SK-MEL-5 (cell line): ENCODE results near the gene BBS4. TPM values are rescaled to one million over a fixed set of nuclear protein-coding genes. Genes with fewer than 3 reads are reported as not detected.
"Not testable (repeated sequence)": the region's sequence is repeated elsewhere in the genome, so short reads cannot be mapped to it uniquely, and the experiment has no call there.

ENCODE experiments used
- DNase-seq: peaks from one replicate; pipeline ENCODE4 v3.0.0-alpha.2; 2016; ENCODE audit warnings: low read depth, low spot score
- in situ Hi-C: cut with HindIII; loops from 2 replicates; pipeline ENCODE4 v1.10.0; 2016; ENCODE audit warnings: low sequenced_read_pairs, high pct_unique_total_duplicates, low pct_unique_long_range_greater_than_20kb
- total RNA-seq: library from RNA; depleted of rRNA; stranded (reverse); fragments of >200 nt; shearing (Covaris generic); gene quantifications from 2 replicates; pipeline ENCODE4 v1.2.3, GENCODE V29; 2014

BBS4 gene
- total RNA-seq, 1 experiment from 2014 or later = 39.5 TPM

GRCh38 chr15:72685301-72685924 lies 594 bp upstream of the BBS4 start:
- no peak for DNase-seq
- in situ Hi-C loops = no loop called here

GRCh38 chr15:72688697-72689096 lies 2.7 kb downstream of the BBS4 start:
- no peak for DNase-seq
- in situ Hi-C loops = no loop called here

GRCh38 chr15:72690938-72691337 lies 4.9 kb downstream of the BBS4 start:
- no peak for DNase-seq
- in situ Hi-C loops = no loop called here

- in situ Hi-C loops = no loop called here
- no peak for DNase-seq
These were observed 12.9 kb downstream of the BBS4 start for GRCh38 chr15:72698938-72699337.

- in situ Hi-C loops = no loop called here
- DNase-seq = no peak
These were observed 14.1 kb downstream of the BBS4 start for GRCh38 chr15:72700076-72700475.

GRCh38 chr15:72706266-72706665 lies 20.3 kb downstream of the BBS4 start:
- no peak for DNase-seq
- in situ Hi-C loops = no loop called here

GRCh38 chr15:72708551-72709303 lies 22.7 kb downstream of the BBS4 start:
- DNase-seq, in situ Hi-C loops: not testable (repeated sequence)

GRCh38 chr15:72722071-72722696 lies 36.2 kb downstream of the BBS4 start:
- in situ Hi-C loops = no loop called here
- DNase-seq = peak; percentile 76

- no peak for DNase-seq
- in situ Hi-C loops = no loop called here
These were observed 38.0 kb downstream of the BBS4 start for GRCh38 chr15:72724028-72724427.

GRCh38 chr15:72725446-72725845 lies 39.4 kb downstream of the BBS4 start:
- in situ Hi-C loops = no loop called here

GRCh38 chr15:72725851-72726250 lies 39.8 kb downstream of the BBS4 start:
- in situ Hi-C loops, DNase-seq: not testable (repeated sequence)

More at GRCh38 chr15:72725446-72725845, 39.4 kb downstream of the BBS4 start:
- DNase-seq = no peak

- in situ Hi-C loops = no loop called here
- DNase-seq = no peak
These were observed 41.1 kb downstream of the BBS4 start for GRCh38 chr15:72727154-72727553.

GRCh38 chr15:72728249-72728648 lies 42.2 kb downstream of the BBS4 start:
- DNase-seq, in situ Hi-C loops: not testable (repeated sequence)

GRCh38 chr15:72728821-72729220 lies 42.8 kb downstream of the BBS4 start:
- DNase-seq = no peak
- in situ Hi-C loops = no loop called here

GRCh38 chr15:72732086-72732485 lies 46.1 kb downstream of the BBS4 start:
- in situ Hi-C loops = no loop called here

GRCh38 chr15:72732516-72732915 lies 46.5 kb downstream of the BBS4 start:
- in situ Hi-C loops = no loop called here
- peak; percentile 13 for DNase-seq

More at GRCh38 chr15:72732086-72732485, 46.1 kb downstream of the BBS4 start:
- DNase-seq = no peak

- no peak for DNase-seq
- in situ Hi-C loops = no loop called here
These were observed 48.1 kb downstream of the BBS4 start for GRCh38 chr15:72733941-72734738.

- in situ Hi-C loops = no loop called here
- no peak for DNase-seq
These were observed 49.1 kb downstream of the BBS4 start for GRCh38 chr15:72735111-72735510.
